Ascending aorta (tissue), 2 donors: ENCODE data around the gene PGBD5. TPM values are rescaled to one million over a fixed set of nuclear protein-coding genes. Genes with fewer than 3 reads are reported as not detected.

ENCODE experiments used
- DNase-seq, 2 donors: peaks; one replicate each; pipeline ENCODE4 v3.0.0-alpha.2; 2019; ENCODE audit warnings: low spot score in 2 of 2
- H3K27ac ChIP-seq, 2 donors: fragments of 200-600 bp; sonication (generic); one replicate each; pipeline ENCODE4 v1.5.1; 2016 to 2017; ENCODE audit warnings: mild to moderate bottlenecking in 1 of 2
- H3K27me3 ChIP-seq: fragments of 200-600 bp; sonication (generic); one replicate; pipeline ENCODE4 v1.5.1; 2017
- H3K36me3 ChIP-seq, 2 donors: fragments of 200-600 bp; sonication (generic); one replicate each; pipeline ENCODE4 v1.5.1; 2016
- H3K4me1 ChIP-seq, 2 donors: fragments of 200-600 bp; sonication (generic); one replicate each; pipeline ENCODE4 v1.5.1; 2016 to 2017; ENCODE audit warnings: mild to moderate bottlenecking in 1 of 2
- H3K4me3 ChIP-seq, 2 donors: fragments of 200-600 bp; sonication (generic); one replicate each; pipeline ENCODE4 v1.5.1; 2016 to 2017; ENCODE audit warnings: mild to moderate bottlenecking in 1 of 2
- H3K9me3 ChIP-seq, 2 donors: fragments of 200-600 bp; sonication (generic); one replicate each; pipeline ENCODE4 v1.5.1; 2016
- intact Hi-C: fragments of 100-400 bp; cut with DNase I; formaldehyde crosslinking; loops from one replicate; pipeline ENCODE4 v1.15.1; 2023
- total RNA-seq: library from RNA; depleted of rRNA; stranded (reverse); fragments of >200 nt; gene quantifications from one replicate; pipeline ENCODE4 v1.1.0, GENCODE V29; 2016
- TF ChIP-seq, protein P1 (sequence below), 3 experiments: fragments of 200-600 bp in 2 of 3; fragments of 450-650 bp in 1 of 3; sonication (generic) in 2 of 3; IDR thresholded peaks; one replicate each; pipeline ENCODE4 v1.5.1; 2016 to 2019; ENCODE audit warnings: antibody characterized with exemption in 3 of 3, mild to moderate bottlenecking in 1 of 3, moderate library complexity in 1 of 3

The PGBD5 gene
- total RNA-seq, 1 donor from 2014 or later: not detected

DNA sequence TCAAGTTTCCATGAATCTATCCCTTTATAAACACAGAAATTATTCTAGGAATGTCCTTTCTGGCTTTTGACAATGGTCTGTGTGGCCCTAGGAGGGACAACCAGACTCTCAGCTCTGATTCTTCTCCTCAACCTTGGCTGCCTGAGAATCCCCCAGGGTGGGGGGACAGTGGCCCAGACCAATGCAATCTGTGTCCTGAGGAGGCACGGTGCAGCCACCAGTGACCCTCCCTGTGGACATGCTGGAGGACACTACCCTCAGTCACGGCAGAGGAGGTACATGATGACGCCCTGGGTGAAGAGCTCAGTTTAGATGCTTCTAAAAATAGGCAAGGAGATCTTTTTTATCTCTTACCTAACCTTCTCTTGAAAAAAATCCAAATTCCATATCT, 91.7 kb downstream of the PGBD5 start:
- Histone ChIP-seq H3K27ac (no peak overlapping the region), H3K36me3 (no peaks in the 10 kb centered on the region), H3K9me3 (no peaks in the 10 kb centered on the region), H3K27me3 (no peaks in the 10 kb centered on the region), H3K4me3 (no peak overlapping the region), H3K4me1 (no peaks in the 10 kb centered on the region)
- TF ChIP-seq, protein P1, sequence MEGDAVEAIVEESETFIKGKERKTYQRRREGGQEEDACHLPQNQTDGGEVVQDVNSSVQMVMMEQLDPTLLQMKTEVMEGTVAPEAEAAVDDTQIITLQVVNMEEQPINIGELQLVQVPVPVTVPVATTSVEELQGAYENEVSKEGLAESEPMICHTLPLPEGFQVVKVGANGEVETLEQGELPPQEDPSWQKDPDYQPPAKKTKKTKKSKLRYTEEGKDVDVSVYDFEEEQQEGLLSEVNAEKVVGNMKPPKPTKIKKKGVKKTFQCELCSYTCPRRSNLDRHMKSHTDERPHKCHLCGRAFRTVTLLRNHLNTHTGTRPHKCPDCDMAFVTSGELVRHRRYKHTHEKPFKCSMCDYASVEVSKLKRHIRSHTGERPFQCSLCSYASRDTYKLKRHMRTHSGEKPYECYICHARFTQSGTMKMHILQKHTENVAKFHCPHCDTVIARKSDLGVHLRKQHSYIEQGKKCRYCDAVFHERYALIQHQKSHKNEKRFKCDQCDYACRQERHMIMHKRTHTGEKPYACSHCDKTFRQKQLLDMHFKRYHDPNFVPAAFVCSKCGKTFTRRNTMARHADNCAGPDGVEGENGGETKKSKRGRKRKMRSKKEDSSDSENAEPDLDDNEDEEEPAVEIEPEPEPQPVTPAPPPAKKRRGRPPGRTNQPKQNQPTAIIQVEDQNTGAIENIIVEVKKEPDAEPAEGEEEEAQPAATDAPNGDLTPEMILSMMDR (IDR thresholded peaks at IDR 0.05): no peak
- intact Hi-C loops: no loop called here
- DNase-seq: no peak

DNA sequence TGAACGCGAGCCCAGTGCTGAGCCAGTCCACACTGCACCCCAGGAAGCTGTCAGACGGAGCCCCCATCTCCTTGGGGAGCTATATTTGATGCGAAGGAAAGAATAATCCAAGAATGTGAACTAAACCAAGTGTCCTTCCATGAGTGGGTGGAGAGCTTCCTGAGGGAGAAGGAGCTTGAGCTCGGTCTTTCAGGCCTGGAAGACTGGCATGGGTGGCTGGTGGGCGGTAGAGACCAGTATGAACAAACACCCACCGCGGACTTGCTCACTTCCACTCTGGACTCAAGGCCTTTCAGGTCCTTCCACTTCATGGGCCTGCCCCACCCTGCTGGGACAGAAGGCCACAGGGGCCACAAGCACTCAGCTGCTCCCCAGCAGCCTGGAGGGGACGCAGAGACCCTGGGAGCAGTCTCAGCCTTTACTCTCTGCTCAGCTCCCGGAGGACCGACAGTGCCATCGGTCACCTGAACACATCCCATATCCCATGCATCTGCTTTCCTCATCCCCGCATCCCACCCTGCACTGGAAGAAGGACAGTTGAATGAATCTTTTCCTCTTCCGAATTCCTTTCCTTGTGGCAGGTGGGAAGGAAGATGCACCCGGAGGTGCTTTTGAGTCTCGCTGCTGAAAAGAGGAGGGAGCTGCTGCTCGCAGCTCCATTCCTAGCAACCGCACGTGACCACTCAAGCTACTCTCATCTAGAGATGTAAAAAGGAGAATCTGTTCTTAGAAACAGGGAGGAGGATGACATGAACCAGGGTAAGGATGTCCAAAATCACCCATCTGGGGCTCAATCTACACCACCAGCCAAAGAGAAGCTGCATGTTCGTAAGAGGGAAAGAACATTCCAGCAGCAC, 92.3 kb downstream of the PGBD5 start:
- intact Hi-C loops: no loop called here
- H3K4me3 ChIP-seq: no peak overlapping the region
- H3K36me3 ChIP-seq: no peaks in the 10 kb centered on the region
- H3K27me3 ChIP-seq: no peaks in the 10 kb centered on the region
- no peak for DNase-seq
- H3K4me1 ChIP-seq: no peaks in the 10 kb centered on the region
- no peak overlapping the region for H3K27ac ChIP-seq
- TF ChIP-seq, protein P1 (IDR thresholded peaks at IDR 0.05): no peak
- no peaks in the 10 kb centered on the region for H3K9me3 ChIP-seq

DNA sequence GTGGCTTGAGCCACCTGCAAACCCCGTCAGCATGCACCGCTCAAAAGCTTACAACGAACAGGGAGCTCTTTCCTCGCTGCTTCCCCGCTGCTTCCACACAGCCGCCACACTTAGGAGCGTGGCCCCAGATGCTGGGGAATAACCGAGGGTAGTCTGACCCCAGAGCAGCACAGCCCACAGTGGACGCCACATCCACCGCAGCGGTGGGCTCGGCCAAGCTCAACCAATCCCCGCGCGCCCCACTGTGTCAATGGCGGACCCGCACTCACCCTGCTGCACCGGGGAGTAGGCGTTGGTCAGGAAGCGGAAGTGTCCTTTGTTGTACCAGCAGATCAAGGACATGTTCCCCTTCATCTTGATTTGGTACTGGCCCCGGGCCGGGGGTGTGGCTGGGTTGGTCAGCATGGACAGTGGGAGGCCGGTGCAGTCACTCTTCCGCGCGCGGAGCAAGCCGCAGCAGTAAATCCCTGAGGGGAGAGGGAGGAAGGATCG, 93.5 kb downstream of the PGBD5 start:
- H3K27me3 ChIP-seq: no peaks in the 10 kb centered on the region
- no peak overlapping the region for H3K27ac ChIP-seq
- H3K4me3 ChIP-seq: no peak overlapping the region
- TF ChIP-seq, protein P1 (IDR thresholded peaks at IDR 0.05): no peak
- intact Hi-C loops: no loop called here
- H3K36me3 ChIP-seq: no peaks in the 10 kb centered on the region
- no peak for DNase-seq
- H3K4me1 ChIP-seq: no peaks in the 10 kb centered on the region
- no peaks in the 10 kb centered on the region for H3K9me3 ChIP-seq

DNA sequence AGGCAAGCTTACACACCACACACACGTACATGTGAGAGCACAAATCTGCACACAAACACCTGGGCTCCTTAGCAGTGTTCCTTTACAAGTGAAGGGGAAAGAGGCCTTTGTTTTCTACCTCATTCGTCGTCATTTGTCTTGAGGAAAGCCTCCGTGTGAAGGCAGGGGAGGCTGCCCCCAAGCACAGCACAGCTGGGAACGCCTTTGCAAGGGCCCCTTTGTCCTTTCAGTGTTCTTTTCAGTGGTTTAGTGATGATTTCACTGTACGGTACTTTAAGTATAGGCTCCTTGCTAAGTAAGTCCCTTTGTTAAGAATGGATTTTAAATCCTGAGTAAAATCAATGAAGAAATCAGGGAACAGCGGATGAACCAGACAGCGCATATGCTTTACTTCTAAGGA, 94.1 kb downstream of the PGBD5 start:
- H3K4me3 ChIP-seq: no peak overlapping the region
- intact Hi-C loops: no loop called here
- H3K36me3 ChIP-seq: no peaks in the 10 kb centered on the region
- no peaks in the 10 kb centered on the region for H3K27me3 ChIP-seq
- TF ChIP-seq, protein P1 (IDR thresholded peaks at IDR 0.05): no peak
- H3K4me1 ChIP-seq: no peaks in the 10 kb centered on the region
- H3K9me3 ChIP-seq: no peaks in the 10 kb centered on the region
- no peak for DNase-seq
- H3K27ac ChIP-seq: no peak overlapping the region

DNA sequence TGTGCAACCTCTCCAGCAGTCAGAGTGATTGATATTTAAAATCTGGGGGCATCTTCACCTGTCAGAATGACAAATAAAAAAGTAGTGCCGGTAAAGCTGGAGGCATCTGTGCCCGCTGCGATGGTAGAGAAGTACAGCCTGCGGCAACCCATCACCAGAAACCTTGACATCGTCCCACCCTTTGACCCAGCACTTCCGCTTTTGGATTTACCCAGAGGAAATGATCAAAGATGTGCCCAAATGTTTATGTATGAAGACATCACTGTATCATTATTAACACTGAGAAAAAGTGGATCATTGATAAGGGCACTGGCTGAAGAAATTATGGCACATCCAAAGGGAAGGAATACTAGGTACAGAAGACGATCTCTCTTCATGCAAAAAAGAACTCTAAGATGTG, 96.0 kb downstream of the PGBD5 start:
- H3K4me3 ChIP-seq: no peak overlapping the region
- H3K9me3 ChIP-seq: no peaks in the 10 kb centered on the region
- no peaks in the 10 kb centered on the region for H3K4me1 ChIP-seq
- no peaks in the 10 kb centered on the region for H3K27me3 ChIP-seq
- no peak overlapping the region for H3K27ac ChIP-seq
- DNase-seq: no peak
- TF ChIP-seq, protein P1 (IDR thresholded peaks at IDR 0.05): no peak
- no peaks in the 10 kb centered on the region for H3K36me3 ChIP-seq
- intact Hi-C loops: no loop called here
